Hepatocyte (in vitro differentiated cells): ENCODE data around the gene DDX28. TPM values are rescaled to one million over a fixed set of nuclear protein-coding genes. Genes with fewer than 3 reads are reported as not detected.

ENCODE experiments used
- DNase-seq: peaks from one replicate; pipeline ENCODE4 v3.0.0-alpha.2; 2016; ENCODE audit warnings: low spot score
- H2AFZ ChIP-seq: fragments of 200-600 bp; sonication (generic); 2 replicates; pipeline ENCODE4 v1.6.0; 2016; ENCODE audit warnings: antibody characterized with exemption, mild to moderate bottlenecking
- H3K27ac ChIP-seq: fragments of 200-600 bp; sonication (generic); 2 replicates; pipeline ENCODE4 v1.5.1; 2016; ENCODE audit warnings: mild to moderate bottlenecking
- H3K27me3 ChIP-seq: fragments of 200-600 bp; sonication (generic); 2 replicates; pipeline ENCODE4 v1.6.1; 2016
- H3K36me3 ChIP-seq: fragments of 200-600 bp; sonication (generic); replicated peaks from 2 replicates; pipeline ENCODE4 v1.5.1; 2016; ENCODE audit warnings: low read depth; ENCODE audit not compliant: insufficient read depth
- H3K4me1 ChIP-seq: fragments of 200-600 bp; sonication (generic); 2 replicates; pipeline ENCODE4 v1.5.1; 2016; ENCODE audit warnings: mild to moderate bottlenecking, moderate library complexity; ENCODE audit not compliant: insufficient read depth
- H3K4me2 ChIP-seq: fragments of 200-600 bp; sonication (generic); 2 replicates; pipeline ENCODE4 v1.6.0; 2016
- H3K4me3 ChIP-seq: fragments of 200-600 bp; sonication (generic); 2 replicates; pipeline ENCODE4 v1.5.1; 2016; ENCODE audit warnings: mild to moderate bottlenecking
- H3K79me2 ChIP-seq: fragments of 200-600 bp; sonication (generic); 2 replicates; pipeline ENCODE4 v1.6.0; 2017; ENCODE audit warnings: mild to moderate bottlenecking
- H3K9me2 ChIP-seq: fragments of 200-600 bp; sonication (generic); replicated peaks from 2 replicates; pipeline ENCODE4 v1.6.0; 2017; ENCODE audit warnings: mild to moderate bottlenecking; ENCODE audit not compliant: insufficient read depth
- H3K9me3 ChIP-seq: fragments of 200-600 bp; sonication (generic); 2 replicates; pipeline ENCODE4 v1.5.1; 2016; ENCODE audit warnings: low read depth, mild to moderate bottlenecking
- H4K20me1 ChIP-seq: fragments of 200-600 bp; sonication (generic); 2 replicates; pipeline ENCODE4 v1.6.0; 2016; ENCODE audit warnings: mild to moderate bottlenecking; ENCODE audit not compliant: insufficient read depth, poor library complexity, severe bottlenecking
- CTCF ChIP-seq: fragments of 200-600 bp; sonication (generic); IDR thresholded peaks from 2 replicates; pipeline ENCODE4 v1.5.1; 2016; ENCODE audit warnings: antibody characterized with exemption, mild to moderate bottlenecking; ENCODE audit not compliant: poor library complexity
- EZH2 ChIP-seq: fragments of 200-600 bp; sonication (generic); IDR thresholded peaks from 2 replicates; pipeline ENCODE4 v1.6.1; 2016; ENCODE audit warnings: antibody characterized with exemption, mild to moderate bottlenecking, borderline replicate concordance
- EZH2phosphoT487 ChIP-seq: fragments of 200-600 bp; sonication (generic); IDR thresholded peaks from one replicate; pipeline ENCODE4 v1.6.1; 2018; ENCODE audit warnings: antibody characterized with exemption, mild to moderate bottlenecking, low read depth, moderate library complexity; ENCODE audit not compliant: unreplicated experiment, severe bottlenecking
- WGBS: methylation state at CpG from one replicate; pipeline ENCODE4 v1.1.6; 2016; ENCODE audit warnings: low lambda C conversion rate; ENCODE audit errors: missing lambda C conversion rate; 5-methylcytosine and 5-hydroxymethylcytosine counted together
- polyA plus RNA-seq: library from polyadenylated mRNA; unstranded; fragments of >200 nt; fragmentation: Nextera tagmentation; extraction: Ambion mirVana; gene quantifications from 2 replicates; pipeline ENCODE4 v1.2.1, GENCODE V29; 2016
- total RNA-seq: library from RNA; depleted of rRNA; stranded (reverse); fragments of >200 nt; gene quantifications from 2 replicates; pipeline ENCODE4 v1.2.3, GENCODE V29; 2014

Gene DDX28
- total and polyA plus RNA-seq, 2 experiments from 2014 or later = 8.6 to 12.5 TPM

- Histone ChIP-seq H3K79me2 (no peaks in the 10 kb centered on the region), H2AFZ (no peak overlapping the region), H3K4me1 (peaks cover 6% of the 10 kb centered on the region), H3K9me3 (no peaks in the 10 kb centered on the region), H3K4me2 (no peak overlapping the region), H3K27me3 (no peaks in the 10 kb centered on the region), H3K36me3 (no peaks in the 10 kb centered on the region), H4K20me1 (no peaks in the 10 kb centered on the region), H3K27ac (no peak overlapping the region), H3K4me3 (no peak overlapping the region), H3K9me2 (no peaks in the 10 kb centered on the region)
- TF ChIP-seq EZH2phosphoT487 = no peak
- TF ChIP-seq EZH2 = no peak
- TF ChIP-seq CTCF = no peak
- DNase-seq = no peak
- 87% methylated on average over 6 of the region's 6 CpGs for WGBS
These were observed 33.0 kb downstream of the DDX28 start for GRCh38 chr16:67990018-67990386.

- no peaks in the 10 kb centered on the region for H3K9me2 ChIP-seq
- H3K4me3 ChIP-seq = no peak overlapping the region
- H3K36me3 ChIP-seq = no peaks in the 10 kb centered on the region
- DNase-seq = no peak
- H3K27me3 ChIP-seq = no peaks in the 10 kb centered on the region
- H3K27ac ChIP-seq = no peak overlapping the region
- no peak for TF ChIP-seq EZH2
- TF ChIP-seq CTCF = no peak
- TF ChIP-seq EZH2phosphoT487 = no peak
- no peak overlapping the region for H3K4me2 ChIP-seq
- no peaks in the 10 kb centered on the region for H3K9me3 ChIP-seq
- H2AFZ ChIP-seq = no peak overlapping the region
- H3K79me2 ChIP-seq = no peaks in the 10 kb centered on the region
- H4K20me1 ChIP-seq = no peaks in the 10 kb centered on the region
- peaks cover 6% of the 10 kb centered on the region for H3K4me1 ChIP-seq
- WGBS = 84% methylated on average over 8 of the region's 8 CpGs
These were observed 33.6 kb downstream of the DDX28 start for GRCh38 chr16:67989322-67990017.

- no peaks in the 10 kb centered on the region for H4K20me1 ChIP-seq
- no peaks in the 10 kb centered on the region for H3K36me3 ChIP-seq
- TF ChIP-seq CTCF (no peak), EZH2phosphoT487 (no peak), EZH2 (no peak)
- DNase-seq = no peak
- H3K27me3 ChIP-seq = no peaks in the 10 kb centered on the region
- no peaks in the 10 kb centered on the region for H3K9me2 ChIP-seq
- no peak overlapping the region for H3K4me3 ChIP-seq
- H2AFZ ChIP-seq = no peak overlapping the region
- H3K9me3 ChIP-seq = no peaks in the 10 kb centered on the region
- 97% methylated on average over 3 of the region's 3 CpGs for WGBS
- no peak overlapping the region for H3K27ac ChIP-seq
- no peak overlapping the region for H3K4me2 ChIP-seq
- no peaks in the 10 kb centered on the region for H3K79me2 ChIP-seq
- peaks cover 4% of the 10 kb centered on the region for H3K4me1 ChIP-seq
These were observed 34.4 kb downstream of the DDX28 start for GRCh38 chr16:67988675-67989074.
